ENCODE results near the gene PGLYRP2.
"Not testable (repeated sequence)": the region's sequence is repeated elsewhere in the genome, so short reads cannot be mapped to it uniquely, and the experiment has no call there.

PGLYRP2 gene

DNA sequence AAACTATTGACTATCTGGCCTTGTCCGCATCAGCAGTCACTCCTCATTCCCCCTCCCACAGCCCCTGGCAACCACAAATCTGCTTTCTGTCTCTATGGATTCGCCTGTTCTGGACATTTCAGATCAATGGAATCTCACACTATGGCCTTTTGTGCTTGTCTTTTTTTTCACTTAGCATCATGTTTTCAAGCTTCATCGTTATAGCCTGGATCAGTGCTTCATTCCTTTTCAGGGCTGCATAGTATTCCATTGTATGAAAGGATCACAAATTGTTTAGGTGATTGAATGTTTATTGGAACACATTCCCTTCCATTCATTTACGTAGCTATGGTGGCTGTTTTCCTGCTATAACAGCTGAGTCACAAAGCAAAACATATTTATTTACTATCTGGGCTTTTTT lies 7.7 kb upstream of the PGLYRP2 start:
- no peak for DNase-seq

DNA sequence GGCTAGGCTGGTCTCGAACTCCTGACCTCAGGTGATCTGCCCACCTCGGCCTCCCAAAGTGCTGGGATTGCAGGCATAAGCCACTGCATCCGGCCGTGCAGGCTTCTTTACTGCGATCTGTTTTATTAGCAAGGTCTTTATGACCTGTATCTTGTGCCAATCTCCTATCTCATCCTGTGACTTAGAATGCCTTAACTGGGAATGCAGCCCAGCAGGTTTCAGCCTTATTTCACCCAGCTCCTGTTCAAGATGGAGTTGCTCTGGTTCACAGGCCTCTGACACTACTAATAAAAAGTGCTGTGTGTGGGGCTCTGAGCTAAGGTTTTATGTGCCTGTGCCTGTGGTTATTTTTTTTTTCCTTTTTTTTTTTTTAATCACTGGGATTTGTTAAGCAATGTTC lies 6.5 kb upstream of the PGLYRP2 start:
- DNase-seq = not testable (repeated sequence)

DNA sequence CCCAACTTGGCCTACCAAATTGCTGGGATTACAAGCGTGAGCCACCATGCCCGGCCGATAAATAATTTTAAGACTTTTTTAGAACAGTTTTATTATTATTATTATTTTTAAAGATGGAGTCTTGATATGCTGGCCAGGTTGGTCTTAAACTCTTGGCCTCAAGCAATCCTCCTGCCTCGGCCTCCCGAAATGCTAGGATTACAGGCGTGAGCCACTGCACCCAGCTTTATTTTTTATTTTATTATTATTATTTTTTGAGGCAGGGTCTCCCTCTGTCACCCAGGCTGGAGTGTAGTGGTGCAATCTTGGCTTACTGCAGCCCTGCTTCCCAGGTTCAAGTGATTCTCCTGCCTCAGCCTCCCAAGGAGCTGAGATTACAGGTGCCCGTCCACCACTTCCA lies 1.7 kb upstream of the PGLYRP2 start:
- not testable (repeated sequence) for DNase-seq

DNA sequence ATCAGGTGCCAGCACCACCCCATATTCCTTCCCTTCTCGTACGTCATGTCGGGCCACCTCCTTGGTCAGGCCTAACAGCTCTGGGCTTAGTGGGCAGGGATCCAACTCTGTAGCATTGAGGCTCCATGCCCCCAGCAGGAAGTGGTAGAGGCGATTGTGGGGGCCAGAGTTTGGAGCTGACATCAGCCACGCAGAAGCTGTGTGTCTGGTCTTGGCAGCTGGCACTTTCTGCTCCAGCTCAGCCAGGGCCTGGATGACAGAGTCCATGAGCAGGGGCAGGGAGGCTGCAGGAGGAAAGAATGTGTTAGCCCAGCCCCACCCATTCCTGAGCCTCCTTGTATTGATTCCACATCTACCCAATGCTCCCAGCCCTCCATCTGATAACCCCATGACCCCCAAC lies 3.0 kb downstream of the PGLYRP2 start:
- no peak for DNase-seq

DNA sequence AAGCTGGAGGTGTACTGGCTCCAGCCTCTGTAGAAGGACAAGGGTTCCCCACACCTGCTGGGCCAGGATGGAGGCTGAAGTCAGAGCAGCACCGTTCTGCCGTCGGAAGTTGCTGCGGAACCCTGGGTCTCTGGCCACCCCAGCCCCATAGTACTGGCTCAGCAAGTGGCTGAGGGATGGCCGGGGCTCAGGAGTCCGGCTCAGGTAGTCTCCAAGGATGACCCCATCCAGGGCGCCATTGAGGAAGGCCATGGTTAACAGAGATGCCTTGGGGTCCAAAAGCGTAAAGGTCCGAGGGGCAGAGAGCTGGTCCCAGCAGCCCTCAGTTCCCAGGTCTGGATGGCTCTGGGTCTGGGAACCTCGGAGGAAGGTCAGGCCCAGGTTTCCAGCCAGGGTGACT lies 3.7 kb downstream of the PGLYRP2 start:
- no peak for DNase-seq

DNA sequence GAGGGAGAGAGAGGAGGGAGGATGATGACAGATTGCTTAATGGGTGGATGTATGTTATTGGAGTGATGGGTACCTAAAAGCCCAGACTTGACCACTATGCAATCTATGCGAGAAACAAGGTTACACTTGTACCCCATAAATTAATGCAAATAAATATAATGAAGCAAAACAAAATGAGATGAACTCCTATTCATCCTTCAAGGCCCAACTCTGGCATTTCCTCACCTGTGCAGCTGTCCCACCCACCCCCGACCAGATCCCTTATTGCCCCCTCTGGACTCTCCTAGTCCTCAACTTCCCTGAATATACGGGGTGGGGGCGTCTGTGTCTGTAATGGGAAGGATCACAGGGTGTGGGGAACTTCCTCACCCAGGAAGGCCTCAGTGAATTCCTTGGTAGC lies 4.1 kb downstream of the PGLYRP2 start:
- DNase-seq = no peak

DNA sequence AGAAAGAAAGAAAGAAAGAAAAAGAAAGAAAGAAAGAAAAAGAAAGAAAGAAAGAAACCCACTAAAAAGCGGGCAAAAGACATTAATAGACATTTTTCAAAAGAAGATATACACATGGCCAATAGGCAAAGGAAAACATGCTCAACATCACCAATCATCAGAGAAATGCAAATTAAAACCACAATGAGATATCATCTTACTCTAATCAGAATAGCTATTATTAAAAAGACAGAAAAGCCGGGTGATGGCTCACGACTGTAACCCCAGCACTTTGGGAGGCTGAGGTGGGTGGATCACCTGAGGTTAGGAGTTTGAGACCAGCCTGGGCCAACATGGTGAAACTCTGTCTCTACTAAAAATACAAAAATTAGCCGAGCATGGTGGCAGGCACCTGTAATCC lies 5.5 kb downstream of the PGLYRP2 start:
- DNase-seq = not testable (repeated sequence)

DNA sequence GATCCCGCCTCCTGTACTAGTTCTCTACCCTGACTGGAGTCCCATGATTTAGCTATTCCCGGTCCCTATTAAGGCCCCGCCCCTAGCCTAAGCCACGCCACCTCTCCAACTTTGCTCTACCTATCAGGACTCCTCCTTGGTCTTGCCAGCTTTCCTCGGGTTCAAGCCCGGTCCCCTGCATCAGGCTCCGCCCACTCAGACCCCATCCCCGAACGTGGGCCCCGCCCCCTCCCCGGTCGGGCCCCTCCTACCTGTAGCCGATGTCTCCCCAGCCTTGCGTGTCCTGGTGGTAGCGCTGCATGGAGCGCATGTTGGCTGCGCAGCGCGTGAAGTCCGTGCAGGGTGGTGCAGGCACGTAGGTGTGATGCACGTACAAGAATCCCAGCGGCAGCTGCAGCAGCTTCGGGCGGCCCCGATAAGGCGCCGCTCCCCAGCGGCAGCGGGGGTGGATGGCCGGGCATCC lies 7.6 kb downstream of the PGLYRP2 start:
- no peak for DNase-seq

DNA sequence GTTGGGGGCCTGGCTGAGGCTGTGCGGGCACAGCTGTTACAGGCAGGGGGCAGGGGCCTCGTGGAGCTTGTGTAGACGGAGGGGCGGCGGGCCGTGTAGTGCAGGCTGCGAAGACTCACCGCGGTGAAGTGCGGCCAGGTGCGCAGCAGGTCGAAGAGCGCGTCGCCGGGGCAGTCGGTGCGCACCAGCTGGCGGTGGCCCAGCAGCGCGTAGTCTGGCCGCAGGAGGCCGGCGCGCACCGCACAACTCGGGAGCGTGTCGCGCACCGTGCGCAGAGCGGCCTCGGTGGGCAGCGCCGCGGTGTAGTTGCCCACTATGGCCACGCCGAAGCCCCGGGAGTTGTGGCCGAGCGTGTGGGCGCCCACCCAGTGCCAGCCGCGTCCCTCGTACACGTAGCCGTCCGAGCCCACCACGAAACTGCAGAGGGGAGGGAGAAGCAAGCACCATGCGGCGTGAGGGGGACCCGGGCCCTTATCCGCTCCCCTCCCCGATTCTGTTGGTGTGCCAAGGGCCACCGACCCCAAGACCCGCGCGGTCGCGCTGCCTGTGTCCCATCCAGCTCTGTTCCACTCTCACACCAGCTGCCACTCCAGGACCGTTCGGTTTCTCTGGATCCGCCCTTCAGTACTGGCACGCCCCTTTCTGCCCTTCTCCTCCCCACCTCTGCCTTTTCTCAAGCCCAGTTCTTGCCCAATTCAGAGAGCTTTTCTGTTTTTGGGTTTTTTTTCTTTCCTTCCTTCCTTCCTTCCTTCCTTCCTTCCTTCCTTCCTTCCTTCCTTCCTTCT lies 9.6 kb downstream of the PGLYRP2 start:
- no peak for DNase-seq

DNA sequence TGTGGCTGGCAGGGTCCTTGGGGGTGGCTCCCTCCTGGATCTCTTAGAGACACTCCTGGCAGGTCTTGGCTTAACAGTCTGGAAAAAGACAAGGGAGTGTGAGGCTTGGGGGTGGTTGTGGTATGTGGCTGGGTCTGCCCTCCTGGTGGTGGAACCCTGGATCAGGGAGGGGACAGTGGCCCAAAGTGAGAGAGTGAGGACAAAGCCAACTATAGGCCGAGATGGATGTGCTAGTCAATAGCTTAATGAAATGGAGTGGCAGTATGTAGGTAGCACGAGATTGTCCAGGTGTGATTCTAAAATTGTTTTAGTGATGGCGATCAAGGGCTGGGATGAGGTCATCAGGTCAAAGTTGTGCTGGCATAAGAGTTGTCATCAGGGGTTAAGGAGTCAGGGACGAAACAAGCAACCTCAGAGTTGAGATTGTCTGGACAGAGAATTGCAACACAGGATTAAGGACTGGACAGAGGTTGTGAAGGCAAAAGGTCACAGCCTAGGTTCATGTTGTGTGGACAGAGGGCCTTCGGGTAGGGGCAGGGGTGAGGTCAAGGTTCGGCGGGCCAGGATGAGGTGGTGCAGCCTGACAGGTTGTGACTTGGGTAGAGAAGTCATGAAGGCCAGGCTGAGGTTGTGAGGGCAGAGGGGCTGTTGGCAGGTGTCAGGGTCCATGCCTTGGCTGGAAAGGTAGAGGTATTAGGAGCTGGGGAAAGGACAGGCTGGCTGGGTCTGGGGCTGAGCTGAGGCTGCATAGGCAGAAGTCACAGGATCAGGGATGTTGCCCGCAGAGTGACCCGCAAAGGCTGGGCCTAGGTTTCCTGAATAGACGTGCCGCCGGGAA lies 10.4 kb downstream of the PGLYRP2 start:
- no peak for DNase-seq

DNA sequence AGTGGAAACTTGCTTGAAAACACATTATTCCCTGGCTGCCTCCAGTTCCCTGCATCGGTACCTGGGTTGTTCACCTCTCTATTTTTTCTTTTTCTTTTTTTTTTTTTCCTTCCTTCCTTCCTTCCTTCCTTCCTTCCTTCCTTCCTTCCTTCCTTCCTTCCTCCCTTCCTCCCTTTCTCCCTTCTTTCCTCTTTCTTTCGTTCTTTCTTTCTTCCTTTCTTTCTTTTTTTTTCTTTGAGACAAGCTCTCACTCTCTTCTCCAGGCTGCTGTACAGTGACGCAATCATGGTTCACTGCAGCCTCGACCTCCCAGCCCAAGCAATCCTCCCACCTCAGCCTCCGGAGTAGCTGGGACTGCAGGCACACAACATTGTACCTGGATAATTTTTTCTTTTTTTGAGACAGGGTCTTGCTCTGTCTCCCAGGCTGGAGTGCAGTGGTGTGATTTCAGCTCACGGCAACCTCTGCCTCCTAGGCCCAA lies 11.5 kb downstream of the PGLYRP2 start:
- no peak for DNase-seq

DNA sequence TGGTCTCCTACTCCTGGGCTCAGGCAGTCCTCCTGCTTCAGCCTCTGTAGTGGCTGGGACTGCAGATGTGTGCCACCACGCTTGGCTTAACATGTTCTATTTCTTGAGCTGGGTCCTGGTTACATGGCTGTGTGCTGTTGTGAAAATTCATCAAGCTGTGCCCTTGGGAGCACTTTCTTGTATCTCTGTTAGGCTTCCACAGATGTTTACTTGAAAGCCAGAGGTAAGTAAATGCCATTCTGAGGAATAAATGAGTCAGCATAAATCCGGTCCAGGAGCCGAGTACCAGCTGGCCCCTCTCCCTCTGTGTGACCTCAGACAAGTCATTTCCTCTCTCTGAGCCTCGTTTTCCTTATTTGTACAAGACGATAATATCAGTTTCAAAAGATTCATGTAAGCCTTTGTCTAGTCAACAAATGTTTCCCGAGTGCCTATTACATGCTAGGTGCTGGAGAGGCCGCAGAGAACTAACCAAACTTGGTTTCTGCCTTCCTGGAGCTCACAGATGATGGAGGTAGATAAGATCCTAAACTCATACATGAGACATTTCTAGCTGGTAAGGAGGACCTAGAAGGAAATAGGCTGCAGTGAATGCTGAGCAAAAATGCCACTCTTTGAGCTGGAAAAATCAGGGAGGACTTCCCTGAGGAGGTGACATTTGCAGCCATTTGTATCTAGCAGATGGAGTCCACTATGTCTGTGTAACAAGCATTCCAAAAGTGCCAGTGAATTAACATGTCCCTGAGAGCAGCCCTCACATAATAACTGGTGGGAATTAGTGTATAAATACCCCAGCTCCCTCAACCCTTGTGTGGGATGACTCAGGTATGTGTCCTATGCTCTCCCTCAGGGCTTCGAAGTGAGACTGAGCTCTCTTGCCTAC lies 12.2 kb downstream of the PGLYRP2 start:
- DNase-seq = no peak

DNA sequence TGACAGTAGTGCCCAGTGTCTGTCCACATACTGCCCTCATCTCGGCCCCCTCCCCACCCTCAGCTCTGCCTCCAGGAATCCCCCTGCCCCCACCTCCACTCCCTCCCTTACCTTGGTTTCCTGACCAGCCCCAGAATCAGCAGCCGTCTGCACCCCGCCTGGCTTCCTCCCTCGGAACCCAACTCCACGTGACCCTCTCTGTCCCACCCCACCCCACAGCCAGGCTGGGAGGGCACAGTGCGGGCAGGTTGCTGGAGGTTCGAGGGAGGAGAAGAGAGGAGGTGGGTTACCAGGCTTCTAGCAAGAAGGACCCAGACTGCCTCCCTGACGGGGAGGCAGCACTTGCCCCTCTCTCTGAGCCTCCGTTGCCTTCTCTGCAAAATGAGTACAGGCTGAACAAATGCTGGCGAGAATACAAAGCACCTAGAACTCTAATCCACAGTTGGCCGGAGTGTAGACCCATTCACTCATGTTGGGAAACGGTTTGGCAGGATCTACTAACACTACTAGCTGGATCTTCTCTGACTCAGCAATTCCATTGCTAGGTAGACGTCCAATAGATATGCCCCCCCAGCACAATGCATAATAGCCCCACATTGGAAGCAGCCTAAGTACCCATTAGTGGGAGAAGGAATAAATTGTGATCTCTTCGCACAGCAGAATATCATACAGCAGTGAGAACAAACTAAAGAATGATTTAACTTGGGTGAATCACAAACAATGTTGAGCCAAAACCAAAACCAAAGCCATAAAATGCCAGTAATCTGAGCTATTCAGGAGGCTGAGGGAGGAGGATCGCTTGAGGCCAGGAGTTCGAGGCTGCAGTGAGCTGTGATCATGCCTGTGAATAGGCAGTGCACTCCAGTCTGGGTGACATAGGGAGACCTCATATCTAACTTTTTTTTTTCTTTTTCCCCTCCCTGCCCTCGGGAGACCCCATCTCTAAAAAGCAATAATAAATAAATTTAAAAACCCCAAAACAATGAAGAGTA lies 14.6 kb downstream of the PGLYRP2 start, which contains the start of gene RASAL3:
TSS of gene RASAL3 (minus strand) at position 151 of the 992 bp plus-strand sequence. CDS start 186 bp downstream, outside the sequence.
- no peak for DNase-seq

DNA sequence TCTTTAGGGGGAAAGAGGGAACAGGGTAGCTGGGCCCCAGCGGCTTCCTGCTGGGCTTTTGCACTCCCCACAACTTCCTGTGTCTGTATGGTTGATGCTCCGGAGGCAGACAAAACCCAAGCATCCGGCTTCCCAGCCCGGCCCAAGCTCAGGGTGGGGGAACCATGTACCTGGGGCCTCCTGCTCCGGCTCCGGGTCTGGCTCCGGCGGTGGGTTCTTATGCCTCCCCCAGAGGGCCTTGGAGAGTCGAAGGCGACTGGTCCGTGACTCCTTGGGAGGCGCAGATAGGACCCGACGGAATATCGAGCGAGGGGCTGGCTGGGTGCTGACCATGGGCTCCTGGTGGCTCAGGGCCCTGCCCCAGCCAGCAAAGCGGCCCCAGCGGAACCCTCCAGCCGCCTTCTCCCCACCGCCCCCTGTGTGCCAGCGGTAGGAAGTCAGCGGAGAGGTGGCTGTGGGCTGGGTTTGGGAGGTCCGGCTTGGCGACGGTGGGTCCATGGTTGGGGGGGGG lies 15.4 kb downstream of the PGLYRP2 start:
- DNase-seq = no peak

DNA sequence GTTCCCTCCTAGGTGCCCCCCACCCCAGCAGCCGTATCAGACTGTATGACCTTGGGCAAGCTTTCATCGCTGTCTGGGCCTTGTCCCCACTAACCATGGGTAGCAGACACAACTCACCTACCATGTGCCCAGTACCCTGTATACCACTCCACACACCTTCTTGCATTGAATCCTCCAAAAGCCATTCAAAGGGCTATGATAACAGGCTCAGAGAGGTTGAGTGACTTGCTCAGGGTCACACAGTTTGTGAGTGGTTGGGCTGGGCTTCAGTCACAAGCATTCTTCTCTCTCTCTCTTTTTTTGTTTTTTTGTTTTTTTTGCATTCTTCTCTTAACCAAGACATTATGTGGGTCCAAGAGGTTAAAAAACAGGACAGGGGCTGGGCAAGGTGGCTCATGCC lies 17.6 kb downstream of the PGLYRP2 start:
- DNase-seq = no peak

DNA sequence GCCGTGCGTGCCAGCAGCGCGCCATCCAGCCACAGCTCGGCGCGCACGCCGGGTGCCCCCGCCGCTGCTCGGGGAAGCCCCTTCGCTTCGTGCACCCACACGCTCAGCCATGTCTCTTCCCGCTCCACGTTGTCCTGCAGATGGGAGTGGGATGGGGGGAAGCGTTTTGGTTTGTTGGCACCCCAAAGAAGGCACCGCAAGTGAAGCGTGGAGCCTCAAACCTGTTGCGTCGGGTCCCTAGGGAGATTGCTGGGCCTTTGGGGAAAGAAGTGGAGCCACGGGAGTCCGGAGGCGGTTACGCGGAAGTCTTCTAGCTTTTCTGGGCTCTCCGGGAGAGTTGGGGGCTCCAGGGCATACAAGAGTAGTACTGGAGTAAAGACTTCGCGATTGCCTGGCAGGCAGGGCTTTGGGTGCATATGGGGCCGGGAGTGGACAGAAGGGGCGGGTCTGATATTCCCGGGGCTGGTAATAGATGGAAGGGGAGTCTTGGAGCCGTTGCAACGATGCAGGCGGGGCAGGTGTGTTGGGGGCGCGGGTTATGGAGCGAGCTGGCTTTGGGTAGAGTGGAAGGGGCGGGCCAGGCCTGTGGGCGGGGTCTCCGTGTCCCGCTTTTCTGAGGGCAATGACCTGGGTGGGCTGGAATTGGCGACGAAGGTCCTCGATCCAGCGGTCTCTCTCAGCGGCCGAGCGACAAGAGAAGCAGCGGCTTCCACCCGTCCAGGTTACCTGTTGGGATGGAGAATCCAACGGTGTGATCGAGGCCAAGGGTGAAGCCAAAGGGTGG lies 21.4 kb downstream of the PGLYRP2 start:
- no peak for DNase-seq

DNA sequence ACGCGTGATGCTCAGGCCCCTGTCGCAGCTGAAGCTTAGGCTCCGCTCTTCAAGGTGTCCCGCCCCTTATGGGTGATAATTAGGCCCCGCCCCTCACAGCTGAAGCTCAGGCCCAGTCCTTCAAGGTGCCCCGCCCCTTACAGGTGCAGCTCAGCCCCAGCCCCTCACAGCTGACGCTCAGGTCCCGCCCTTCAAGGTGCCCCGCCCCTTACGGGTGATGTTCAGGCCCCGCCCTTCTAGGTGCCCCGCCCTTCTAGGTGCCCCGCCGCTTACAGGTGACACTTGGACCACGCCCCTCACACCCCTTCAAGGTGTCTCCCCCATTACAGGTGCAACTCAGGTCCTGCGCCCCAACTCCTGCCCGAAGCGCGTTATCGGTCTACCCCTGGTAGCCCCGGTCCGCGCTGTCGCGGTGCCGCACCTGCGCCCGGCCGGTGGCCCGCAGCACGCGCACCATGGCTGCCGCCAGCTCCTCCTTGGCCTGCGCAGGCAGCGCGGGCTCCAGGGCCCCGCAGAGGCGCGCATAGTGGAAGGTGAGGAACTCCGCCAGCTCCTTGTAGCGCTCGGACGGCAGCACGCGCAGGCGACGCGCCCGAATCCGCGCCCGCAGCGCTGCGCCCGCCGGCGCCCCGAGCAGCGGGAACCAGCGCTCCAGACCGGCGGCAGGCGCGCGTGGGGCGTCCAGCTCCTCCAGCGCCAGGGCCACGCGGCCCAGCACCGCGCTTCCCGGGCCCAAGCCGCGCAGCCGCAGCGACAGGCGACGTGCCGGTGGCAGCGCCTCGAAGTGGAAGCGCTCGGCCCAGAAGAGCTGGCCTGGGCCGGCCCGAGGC lies 22.2 kb downstream of the PGLYRP2 start:
- DNase-seq = no peak

DNA sequence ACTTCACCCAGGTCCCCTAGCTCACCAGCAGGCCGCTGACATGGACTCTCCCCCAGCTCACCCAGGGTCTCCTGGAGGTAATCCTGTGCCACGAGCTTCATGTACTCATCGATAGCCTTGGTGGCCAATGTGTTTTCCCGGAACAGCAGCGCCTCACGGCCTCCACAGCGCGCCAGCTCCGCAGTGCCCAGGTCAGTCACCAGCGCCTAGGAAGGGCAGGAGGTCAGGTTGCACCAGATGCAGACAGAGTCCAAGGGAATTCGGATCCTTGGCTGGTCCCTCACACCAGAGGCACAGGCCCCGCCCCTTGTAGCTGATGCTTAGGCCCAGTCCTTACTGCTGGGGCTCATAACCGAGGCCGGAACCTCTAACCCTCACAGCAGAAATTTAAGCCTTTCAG lies 22.9 kb downstream of the PGLYRP2 start:
- no peak for DNase-seq

DNA sequence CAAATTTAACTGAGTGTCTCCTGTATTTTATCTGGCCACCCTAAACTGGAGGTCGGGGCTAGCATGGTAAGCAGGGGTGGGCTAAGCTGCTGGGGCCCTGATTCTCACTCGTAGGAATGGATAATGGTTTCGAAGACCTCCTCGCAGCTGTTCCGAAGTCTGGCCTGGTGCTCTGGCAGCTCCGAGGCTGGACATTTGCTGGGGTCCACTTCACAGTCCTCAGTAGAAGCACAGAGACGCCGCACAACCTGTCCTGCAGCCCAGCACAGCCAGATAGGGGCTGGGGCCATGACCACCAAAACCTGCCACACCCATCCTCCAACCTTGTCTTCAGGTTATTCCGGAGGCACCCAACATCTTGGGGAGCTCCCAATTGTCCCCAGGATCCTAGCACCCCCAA lies 23.3 kb downstream of the PGLYRP2 start:
- no peak for DNase-seq
